Measurements from ENCODE around the gene OAF. TPM values are rescaled to one million over a fixed set of nuclear protein-coding genes. Genes with fewer than 3 reads are reported as not detected.

The OAF gene
- total and polyA plus RNA-seq, 2 donors (not counting 1 experiment from before 2014, with no cell fraction given) = 1.3 to 1.9 TPM

DNA sequence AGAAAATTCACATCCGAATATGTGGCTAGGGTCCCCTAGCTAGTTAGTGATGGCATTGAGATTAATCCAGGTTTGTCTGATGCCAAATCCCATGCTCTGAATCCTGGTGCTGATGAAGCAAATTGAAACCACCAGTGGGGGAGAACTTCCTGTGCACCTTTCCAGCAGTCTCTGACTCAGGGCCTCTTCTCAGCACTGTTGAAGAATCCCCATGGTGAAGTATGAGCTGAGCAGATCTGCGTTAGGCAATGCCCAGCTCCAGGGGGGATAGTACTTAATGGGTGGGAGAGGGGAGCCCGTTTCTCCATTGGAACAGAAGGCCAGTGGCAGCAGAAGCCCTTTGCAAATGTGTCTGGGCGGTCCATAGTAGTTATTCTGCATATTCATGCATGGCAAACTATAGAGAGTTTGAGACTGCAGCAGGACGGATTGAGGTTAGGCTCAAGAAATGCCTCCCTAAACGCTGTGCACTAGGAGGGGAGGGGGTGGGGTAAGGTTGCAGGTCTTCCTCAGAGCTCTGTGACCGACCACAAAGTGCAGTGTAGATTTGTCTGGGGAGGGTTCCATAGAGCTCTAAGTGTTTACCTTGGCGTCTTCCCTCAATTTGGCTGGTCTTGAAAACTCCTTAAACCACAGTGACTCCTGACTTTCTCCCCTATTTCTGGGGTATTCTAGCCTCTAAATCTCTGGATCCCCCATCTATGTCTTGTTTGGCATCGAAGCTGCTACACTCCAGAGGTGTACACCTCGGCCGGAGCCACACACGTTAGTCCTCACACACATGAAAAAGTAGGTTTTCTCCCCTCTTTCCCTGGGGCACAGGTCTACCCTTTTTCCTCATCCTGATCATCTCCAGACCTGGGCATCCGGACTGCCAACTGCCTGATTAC is 33.9 kb downstream of the OAF start:
- POLR2A ChIA-PET = no interaction called here
- H3K4me1 ChIP-seq (ENCODE audit: control insufficient read depth in 2 of 2, insufficient read depth in 2 of 2, low read length in 2 of 2) = no peaks in the 10 kb centered on the region
- H3K27me3 Mint-ChIP-seq = peaks cover 54% of the 10 kb centered on the region
- H3K36me3 ChIP-seq (replicated peaks in 1 of 2; ENCODE audit: control extremely low read depth in 1 of 2, control insufficient read depth in 1 of 2, extremely low read depth in 1 of 2, insufficient read depth in 2 of 2, low read length in 1 of 2) = no peaks in the 10 kb centered on the region
- peaks cover 0 to 3% (median 0%) of the 10 kb centered on the region in 3 donors for H3K9me3 ChIP-seq (ENCODE audit: control extremely low read depth in 1 of 3, control insufficient read depth in 2 of 3, insufficient read depth in 1 of 3, low read length in 2 of 3)
- no peak overlapping the region for H3K4me3 Mint-ChIP-seq
- no peaks in the 10 kb centered on the region for H3K4me1 Mint-ChIP-seq
- CTCF ChIA-PET = interaction anchor here (0.7 to 2.1 kb wide), 2 partner anchors 8 to 101 kb away, joined by 6 to 8 read pairs; no protein-coding TSS in a partner anchor
- no peaks in the 10 kb centered on the region for H3K9me3 Mint-ChIP-seq (ENCODE audit: insufficient read depth)
- H3K79me2 ChIP-seq (ENCODE audit: control insufficient read depth, insufficient read depth, low read length) = no peaks in the 10 kb centered on the region
- 78% methylated on average over 12 of the region's 13 CpGs for WGBS (ENCODE audit: insufficient coverage)
- no peaks in the 10 kb centered on the region for H4K20me1 ChIP-seq (ENCODE audit: control insufficient read depth, insufficient read depth, low read length, poor library complexity, severe bottlenecking)
- H3K4me3 ChIP-seq (ENCODE audit: control extremely low read depth in 1 of 5, extremely low read depth in 1 of 5, insufficient read depth in 1 of 5, low read depth in 2 of 5, low read length in 4 of 5) = no peak overlapping the region
- H3K27ac Mint-ChIP-seq = no peak overlapping the region
- intact Hi-C loops (cut with micrococcal nuclease) = no loop called here
- H3K27ac ChIP-seq (ENCODE audit: low read length in 2 of 2) = no peak overlapping the region
- H3K9ac ChIP-seq (ENCODE audit: low read length) = no peak overlapping the region
- no peak for DNase-seq
- TF ChIP-seq CTCF (IDR thresholded peaks at IDR 0.05) (no peak), EZH2 (IDR thresholded peaks at IDR 0.05; ENCODE audit: borderline replicate concordance, insufficient read depth, low read depth, low read length, poor library complexity, severe bottlenecking) (no peak)
- no peak overlapping the region for H3K4me2 ChIP-seq (replicated peaks; ENCODE audit: low read depth, low read length, poor library complexity, severe bottlenecking)
- H3K27me3 ChIP-seq (replicated peaks in 1 of 4; ENCODE audit: control extremely low read depth in 1 of 4, control insufficient read depth in 3 of 4, insufficient read depth in 4 of 4, low read length in 3 of 4) = peaks cover 0 to 34% (median 9%) of the 10 kb centered on the region in 4 experiments
- no peak overlapping the region for H2AFZ ChIP-seq (ENCODE audit: insufficient read depth, low read depth, low read length, poor library complexity, severe bottlenecking)
- ATAC-seq (ENCODE audit: low read depth) = no peak

DNA sequence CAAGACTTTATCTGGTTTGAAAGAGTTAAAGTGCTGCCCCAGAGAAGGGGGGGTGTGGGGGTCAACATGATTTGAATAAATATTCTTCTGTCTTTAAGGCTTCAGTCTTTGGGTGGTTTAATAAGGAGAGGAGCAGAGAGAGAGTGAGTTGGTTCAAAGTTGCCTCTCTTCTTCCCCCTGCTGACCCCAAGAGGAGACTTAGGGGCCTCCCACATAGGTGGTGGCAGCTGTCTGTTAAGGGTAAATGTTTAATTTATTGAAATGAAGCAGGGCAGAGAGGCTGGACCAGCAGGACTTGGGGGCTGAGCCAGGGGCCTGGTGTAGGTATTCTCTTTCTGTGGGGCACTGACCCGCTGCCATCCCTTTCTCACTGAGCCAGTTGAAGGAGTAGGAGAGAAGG is 34.6 kb downstream of the OAF start:
- H3K4me2 ChIP-seq (replicated peaks; ENCODE audit: low read depth, low read length, poor library complexity, severe bottlenecking) = no peak overlapping the region
- POLR2A ChIA-PET = no interaction called here
- Mint-ChIP-seq H3K27ac (no peak overlapping the region), H3K4me1 (no peaks in the 10 kb centered on the region), H3K27me3 (peaks cover 57% of the 10 kb centered on the region), H3K4me3 (no peak overlapping the region), H3K9me3 (ENCODE audit: insufficient read depth) (no peaks in the 10 kb centered on the region)
- H3K27ac ChIP-seq (ENCODE audit: low read length in 2 of 2) = no peak overlapping the region
- WGBS (ENCODE audit: insufficient coverage) = 100% methylated on average over 1 of the region's 1 CpG
- ATAC-seq (ENCODE audit: low read depth) = no peak
- H4K20me1 ChIP-seq (ENCODE audit: control insufficient read depth, insufficient read depth, low read length, poor library complexity, severe bottlenecking) = no peaks in the 10 kb centered on the region
- CTCF ChIA-PET = interaction anchor here (2.1 kb wide), 1 partner anchor 9 kb away, joined by 6 read pairs; no protein-coding TSS in a partner anchor
- intact Hi-C loops (cut with micrococcal nuclease) = no loop called here
- no peaks in the 10 kb centered on the region for H3K36me3 ChIP-seq (replicated peaks in 1 of 2; ENCODE audit: control extremely low read depth in 1 of 2, control insufficient read depth in 1 of 2, extremely low read depth in 1 of 2, insufficient read depth in 2 of 2, low read length in 1 of 2)
- peaks cover 0 to 3% (median 0%) of the 10 kb centered on the region in 3 donors for H3K9me3 ChIP-seq (ENCODE audit: control extremely low read depth in 1 of 3, control insufficient read depth in 2 of 3, insufficient read depth in 1 of 3, low read length in 2 of 3)
- TF ChIP-seq CTCF (IDR thresholded peaks at IDR 0.05) = no peak
- no peak for TF ChIP-seq EZH2 (IDR thresholded peaks at IDR 0.05; ENCODE audit: borderline replicate concordance, insufficient read depth, low read depth, low read length, poor library complexity, severe bottlenecking)
- no peaks in the 10 kb centered on the region for H3K4me1 ChIP-seq (ENCODE audit: control insufficient read depth in 2 of 2, insufficient read depth in 2 of 2, low read length in 2 of 2)
- DNase-seq = no peak
- no peak overlapping the region for H2AFZ ChIP-seq (ENCODE audit: insufficient read depth, low read depth, low read length, poor library complexity, severe bottlenecking)
- H3K27me3 ChIP-seq (replicated peaks in 1 of 4; ENCODE audit: control extremely low read depth in 1 of 4, control insufficient read depth in 3 of 4, insufficient read depth in 4 of 4, low read length in 3 of 4) = peaks cover 0 to 33% (median 9%) of the 10 kb centered on the region in 4 experiments
- no peak overlapping the region for H3K9ac ChIP-seq (ENCODE audit: low read length)
- no peak overlapping the region for H3K4me3 ChIP-seq (ENCODE audit: control extremely low read depth in 1 of 5, extremely low read depth in 1 of 5, insufficient read depth in 1 of 5, low read depth in 2 of 5, low read length in 4 of 5)
- H3K79me2 ChIP-seq (ENCODE audit: control insufficient read depth, insufficient read depth, low read length) = no peaks in the 10 kb centered on the region
